NCI-H2107 treated with DMSO at 0.1 percent for 48 hours (cell line): ENCODE results near the gene SLC2A13.
"Not testable (repeated sequence)": the region's sequence is repeated elsewhere in the genome, so short reads cannot be mapped to it uniquely, and the experiment has no call there.

Experiments used
- DNase-seq: peaks from one replicate; lab custom pipeline; 2025; ENCODE audit not compliant: unreplicated experiment; lab: John Stamatoyannopoulos, UW

SLC2A13 gene

GRCh38 chr12:39883411-39883810, 222.5 kb downstream of the SLC2A13 start:
- no peak for DNase-seq

GRCh38 chr12:39878753-39879152, 227.1 kb downstream of the SLC2A13 start:
- DNase-seq, result no peak

DNA sequence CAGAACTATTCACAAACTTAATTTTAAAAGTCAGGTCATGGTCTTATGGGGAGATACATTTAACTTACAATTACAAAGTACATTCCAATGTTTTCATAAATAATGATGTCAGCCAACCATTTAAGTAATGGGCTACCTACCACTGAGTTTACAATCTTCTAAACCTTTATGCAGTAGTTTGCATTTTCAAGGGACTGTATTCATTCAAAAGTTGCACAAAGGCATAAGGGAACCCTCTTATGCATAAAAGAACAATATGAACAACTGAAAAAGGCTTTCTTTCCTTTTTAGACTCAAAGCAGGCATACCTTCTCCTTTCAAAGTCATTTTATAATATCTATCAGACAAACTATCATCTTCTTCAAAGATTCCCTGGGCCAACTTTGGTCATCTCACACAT, 230.2 kb downstream of the SLC2A13 start:
- DNase-seq, result no peak

DNA sequence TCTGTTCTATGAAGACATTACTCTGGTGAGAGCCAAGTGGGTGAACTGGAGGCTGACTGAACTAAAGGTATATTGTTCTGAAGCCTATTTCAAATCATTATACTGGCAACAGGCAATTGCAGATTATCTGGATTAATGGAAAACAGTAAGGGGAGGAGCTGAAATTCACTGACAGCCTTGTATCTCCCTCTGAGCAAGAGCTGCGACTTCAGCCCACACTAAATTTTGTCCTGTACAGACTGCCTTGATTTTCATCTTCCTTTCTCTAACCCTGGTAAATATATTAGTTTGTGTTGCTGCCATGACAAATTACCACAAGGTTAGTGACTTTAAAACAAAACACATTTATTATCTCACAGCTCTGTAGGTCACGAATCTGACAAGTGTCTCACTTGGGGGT, 231.1 kb downstream of the SLC2A13 start:
- DNase-seq, result no peak

- DNase-seq, result no peak
Observed at GRCh38 chr12:39873065-39873464, 232.8 kb downstream of the SLC2A13 start.

DNA sequence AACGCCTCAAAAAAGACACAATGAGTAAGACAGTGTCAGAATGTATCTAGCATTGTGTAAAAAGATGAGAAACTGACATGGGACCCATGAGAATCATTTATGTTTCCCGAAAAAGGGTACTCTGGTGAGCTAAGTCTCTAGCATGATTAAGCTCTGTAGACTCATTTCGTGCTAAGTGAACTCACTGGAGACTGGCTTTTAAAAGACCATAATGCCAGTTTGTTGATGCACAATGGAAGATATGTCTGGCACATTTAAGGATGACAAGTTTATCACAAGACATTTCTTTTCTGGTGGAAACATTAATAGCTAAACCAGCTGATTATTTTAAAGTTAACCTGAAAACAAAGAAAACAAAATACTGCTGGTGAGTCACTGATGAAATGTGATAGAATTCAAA, 233.5 kb downstream of the SLC2A13 start:
- no peak for DNase-seq

DNA sequence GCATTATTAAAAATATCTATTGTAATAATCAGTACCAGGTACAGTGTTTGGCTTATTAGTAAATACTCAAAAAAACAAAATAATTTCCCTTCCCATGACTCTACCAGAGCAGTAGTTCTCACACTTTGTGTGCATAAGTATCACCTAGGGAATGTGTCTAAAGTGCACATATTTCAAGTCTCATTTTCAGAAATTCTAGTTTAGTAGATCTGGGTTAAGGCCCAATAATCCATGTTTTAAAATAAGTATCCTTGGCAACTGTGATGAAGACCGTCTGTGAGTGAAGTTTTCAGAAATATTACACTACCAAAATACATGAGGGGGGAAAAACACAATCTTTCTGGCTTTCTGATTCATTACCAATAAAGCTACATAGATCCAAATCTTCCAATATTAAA, 237.6 kb downstream of the SLC2A13 start:
- no peak for DNase-seq

- no peak for DNase-seq
Observed at GRCh38 chr12:39867631-39868327, 238.1 kb downstream of the SLC2A13 start.

DNA sequence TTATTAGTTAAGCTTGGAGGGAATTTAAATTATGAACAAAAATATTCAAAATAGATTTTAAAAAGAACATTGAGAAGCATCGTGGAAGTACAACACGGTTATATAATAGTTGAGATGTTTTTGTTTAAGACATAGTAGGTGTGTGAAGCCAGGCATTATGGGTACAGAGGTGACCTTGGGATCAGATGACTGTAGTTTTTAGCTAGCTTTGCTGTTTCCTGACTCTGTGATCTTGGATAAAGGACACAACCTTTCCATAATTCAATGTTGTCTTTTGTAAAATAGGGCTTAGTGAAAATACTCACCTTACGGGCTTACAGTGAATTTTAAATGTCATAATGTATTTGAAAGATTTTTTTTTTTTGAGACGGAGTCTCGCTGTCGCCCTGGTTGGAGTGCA, 239.7 kb downstream of the SLC2A13 start:
- no peak for DNase-seq

- DNase-seq, result no peak
Observed at GRCh38 chr12:39860695-39861094, 245.2 kb downstream of the SLC2A13 start.

DNA sequence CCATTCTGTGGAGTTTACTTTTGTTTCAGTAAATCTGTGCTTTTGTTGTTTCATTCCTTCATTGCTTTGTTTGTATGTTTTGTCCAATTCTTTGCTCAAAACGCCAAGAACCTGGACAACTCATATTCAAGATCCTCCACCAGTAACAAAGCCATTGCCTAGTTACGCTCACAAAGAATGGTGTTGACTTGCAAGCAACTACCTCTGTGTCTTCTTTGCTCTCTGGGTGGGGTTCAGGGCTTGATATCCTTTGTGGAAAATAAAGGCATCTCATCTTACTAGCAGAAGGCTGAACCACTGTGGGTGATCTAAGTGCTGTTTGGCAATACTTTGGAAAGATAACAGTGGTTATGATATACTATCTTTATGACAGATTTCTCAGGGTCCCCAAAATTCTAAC, 252.9 kb downstream of the SLC2A13 start:
- no peak for DNase-seq

DNA sequence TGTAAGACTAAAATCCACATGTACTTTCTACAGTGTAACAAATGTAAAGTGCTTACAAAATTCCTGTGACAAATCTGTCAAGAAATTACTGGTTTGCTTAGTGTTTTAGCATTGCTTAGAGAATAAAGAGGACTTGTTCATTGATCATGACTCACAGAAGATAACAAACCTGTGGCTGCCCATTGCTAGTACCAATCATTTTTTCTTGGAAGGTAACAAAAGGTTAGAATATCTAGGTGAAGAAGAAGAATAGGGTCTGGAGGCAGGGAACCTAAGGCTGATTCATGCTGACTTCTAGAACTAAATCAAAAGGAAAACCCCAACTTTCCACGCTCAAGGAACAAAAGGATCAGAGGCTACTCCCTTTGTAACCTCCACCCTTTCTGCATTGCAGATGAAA, 253.5 kb downstream of the SLC2A13 start:
- DNase-seq, result no peak

DNA sequence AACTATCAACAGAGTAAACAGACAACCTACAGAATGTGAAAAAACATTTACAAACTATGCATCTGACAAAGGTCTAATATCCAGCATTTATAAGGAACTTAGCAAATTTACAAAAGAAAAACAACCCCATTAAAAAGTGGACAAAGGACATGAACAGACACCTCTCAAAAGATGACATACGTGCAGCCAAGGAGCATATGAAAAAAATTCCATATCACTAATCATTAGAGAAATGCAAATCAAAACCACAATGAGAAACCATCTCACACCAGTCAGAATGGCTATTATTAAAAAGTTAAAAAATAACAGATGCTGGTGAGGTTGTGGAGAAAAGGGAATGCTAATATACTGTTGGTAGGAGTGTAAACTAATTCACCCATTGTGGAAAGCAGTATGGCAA, 257.7 kb downstream of the SLC2A13 start:
- DNase-seq, result not testable (repeated sequence)

DNA sequence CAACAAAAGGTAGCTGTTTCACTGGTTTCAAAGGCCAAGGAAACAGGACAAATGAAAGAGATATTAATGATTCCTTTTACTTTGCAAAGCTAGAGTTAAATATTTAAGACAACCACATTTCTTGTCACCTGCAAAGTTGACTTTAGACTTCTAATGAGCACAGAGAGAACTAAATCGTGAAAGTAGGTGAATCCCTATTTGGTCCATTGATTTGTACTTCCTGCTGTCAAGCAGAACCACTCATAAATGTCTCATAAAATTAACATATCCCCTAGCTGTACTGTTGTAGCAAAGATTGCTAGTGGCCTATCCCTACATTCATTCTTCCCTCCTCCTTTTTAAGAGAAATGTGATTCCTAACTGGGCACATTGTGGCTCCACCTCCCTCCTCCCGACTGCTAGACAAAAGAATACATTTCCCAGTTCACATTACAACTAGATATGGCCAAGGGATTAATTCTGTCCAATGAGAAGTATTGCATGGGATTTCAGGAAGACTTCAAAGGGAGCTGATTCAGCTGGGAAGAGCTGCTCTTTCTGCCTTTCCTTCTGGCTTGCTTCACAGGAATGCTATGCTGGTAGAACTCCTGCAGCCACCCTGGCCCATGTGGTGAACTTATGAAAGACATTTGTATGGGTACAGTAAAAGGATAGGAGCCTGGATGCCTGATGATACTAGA, 258.8 kb downstream of the SLC2A13 start:
- DNase-seq, result no peak

GRCh38 chr12:39846304-39846703, 259.6 kb downstream of the SLC2A13 start:
- no peak for DNase-seq

DNA sequence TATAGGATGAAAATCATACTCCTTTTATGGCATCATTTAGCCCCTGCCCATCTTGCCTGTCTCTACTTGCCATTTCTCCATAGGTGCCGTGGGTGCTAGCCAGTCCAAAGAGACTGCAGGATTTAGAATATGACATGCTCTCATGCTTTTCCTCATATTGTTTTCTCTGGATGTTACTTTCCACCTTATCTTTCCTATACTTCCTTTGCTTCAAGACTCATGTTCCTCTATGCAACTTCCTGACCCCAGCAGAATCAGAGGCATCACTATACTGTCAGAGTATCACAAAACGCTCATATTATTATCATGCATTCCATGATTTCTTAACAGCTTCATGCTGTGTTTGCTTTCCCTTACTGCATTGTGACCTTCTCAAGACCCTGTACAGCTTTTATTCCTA, 265.5 kb downstream of the SLC2A13 start:
- no peak for DNase-seq

DNA sequence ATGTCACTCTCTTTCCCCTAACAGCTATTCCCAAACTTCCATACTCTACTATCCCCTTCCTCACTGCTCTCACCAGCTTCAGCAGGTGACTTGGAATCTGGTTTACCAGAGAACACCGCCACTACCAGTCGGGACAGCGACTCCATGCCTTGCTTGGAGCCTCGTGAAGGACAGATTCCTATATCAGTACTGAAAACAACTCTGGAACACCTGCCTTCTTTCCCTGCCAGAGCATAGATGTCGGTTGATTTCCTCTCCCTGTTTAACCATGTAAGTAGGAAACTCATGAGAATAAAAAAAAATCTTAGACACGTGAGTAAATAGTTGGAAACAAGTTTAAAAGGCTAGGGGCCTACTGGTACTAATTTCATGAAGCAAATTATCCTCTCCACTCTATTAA, 266.8 kb downstream of the SLC2A13 start:
- DNase-seq, result no peak

- DNase-seq, result no peak
Observed at GRCh38 chr12:39835517-39836489, 270.1 kb downstream of the SLC2A13 start.

- no peak for DNase-seq
Observed at GRCh38 chr12:39831587-39832315, 274.1 kb downstream of the SLC2A13 start.

DNA sequence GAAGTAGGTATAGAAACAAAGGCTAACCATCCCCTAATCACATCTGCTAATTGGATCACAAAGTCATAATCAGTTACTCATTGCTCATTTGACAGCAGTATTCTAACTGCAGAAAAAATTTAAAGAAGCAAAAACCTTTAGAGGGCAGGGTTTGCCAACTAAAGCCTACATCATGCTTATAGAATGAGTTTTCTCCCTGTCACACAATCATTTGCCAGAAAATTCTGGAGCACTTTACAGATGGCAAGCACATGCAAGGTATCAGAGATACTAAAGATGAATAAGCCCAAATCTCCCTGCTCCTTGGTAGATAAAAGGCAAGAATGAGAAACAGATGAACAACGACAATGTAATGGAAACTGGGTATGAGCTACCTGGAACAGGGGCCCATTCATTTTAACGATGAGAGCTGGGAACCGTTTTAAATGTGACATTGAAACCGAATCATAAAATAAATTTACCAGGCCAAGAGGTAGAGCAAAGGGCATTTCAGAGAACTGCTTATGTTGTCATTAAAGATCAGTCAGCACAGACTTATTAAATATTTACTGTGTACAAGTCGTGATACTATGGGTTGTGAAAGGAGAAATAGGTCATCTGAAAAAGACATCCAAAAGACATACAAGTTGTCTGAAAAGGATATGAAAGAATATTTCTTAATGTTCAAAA, 274.9 kb downstream of the SLC2A13 start:
- no peak for DNase-seq
